K562 (cell line): Measurements from ENCODE around the gene ZMYM2. TPM values are rescaled to one million over a fixed set of nuclear protein-coding genes. Genes with fewer than 3 reads are reported as not detected.

Experiments used
- ATAC-seq: fragments of 200-7000 bp; cut with Tn5 transposase; 3 replicates; pipeline ENCODE4 v1.9.1; 2020; ENCODE audit warnings: moderate library complexity
- BruUV-seq: library from RNA; stranded (reverse); fragments of 400-500 nt; replicated peaks from 2 replicates; lab custom pipeline; 2021; lab: Mats Ljungman, UMichigan
- CTCF ChIA-PET: fragments of 300-600 bp; formaldehyde crosslinking; extraction: SDS; loops from one replicate; lab custom pipeline; 2021; ENCODE audit warnings: low intra/inter-chr PET ratio; lab: Yijun Ruan, JAX
- POLR2A ChIA-PET: fragments of 300-600, 350-650 bp; sonication (Branson Sonifier 250); formaldehyde crosslinking; extraction: SDS; loops from one replicate; lab custom pipeline; 2021; ENCODE audit warnings: antibody characterized with exemption, inconsistent platforms; lab: Yijun Ruan, JAX
- DNase-seq, 4 experiments: peaks; one replicate each; pipeline versions ENCODE4 v3.0.0 to v3.0.0-alpha.2; 2011 to 2018; ENCODE audit warnings: low spot score in 3 of 4, mixed read lengths in 3 of 4; ENCODE audit errors: extremely low read depth in 1 of 4
- FAIRE-seq: peaks from 2 replicates; lab custom pipeline; 2011; peaks lifted over from hg19 to GRCh38; lab: Jason Lieb, UNC
- H2AFZ ChIP-seq: 2 replicates; pipeline ENCODE4 v1.6.0; 2011; ENCODE audit warnings: low read depth, low read length, control low read depth, inconsistent platforms
- H3K27ac ChIP-seq: fragments of 200-600 bp; 3 replicates; pipeline ENCODE4 v1.8.0; 2011; ENCODE audit warnings: low read depth, mild to moderate bottlenecking, control low read depth, inconsistent platforms, low read length, moderate library complexity, mixed read lengths; ENCODE audit errors: extremely low read depth
- H3K27me3 ChIP-seq, 2 experiments: fragments of 300-600 bp in 1 of 2; 2 replicates in 1 of 2; 3 replicates in 1 of 2; pipeline versions ENCODE4 v1.6.0 to v1.8.0; 2011; ENCODE audit warnings: inconsistent platforms in 2 of 2, low read length in 2 of 2, mild to moderate bottlenecking in 1 of 2, mixed read lengths in 1 of 2, moderate library complexity in 1 of 2; ENCODE audit not compliant: control insufficient read depth in 2 of 2, insufficient read depth in 2 of 2
- H3K36me3 ChIP-seq: fragments of 300-600 bp; 3 replicates; pipeline ENCODE4 v1.8.0; 2011; ENCODE audit warnings: mild to moderate bottlenecking, low read length, inconsistent platforms; ENCODE audit not compliant: control insufficient read depth, insufficient read depth
- H3K4me1 ChIP-seq, 2 experiments: fragments of 200-600 bp in 1 of 2; replicated peaks in 1 of 2; 2 replicates in 1 of 2; 3 replicates in 1 of 2; pipeline versions ENCODE4 v1.5.1 to v1.8.0; 2011; ENCODE audit warnings: inconsistent platforms in 2 of 2, low read length in 2 of 2, mild to moderate bottlenecking in 1 of 2, mixed read lengths in 1 of 2, moderate library complexity in 1 of 2; ENCODE audit not compliant: control insufficient read depth in 2 of 2, insufficient read depth in 2 of 2
- H3K4me2 ChIP-seq: 2 replicates; pipeline ENCODE4 v1.6.1; 2011; ENCODE audit warnings: low read length, control low read depth, inconsistent platforms, mixed read lengths; ENCODE audit not compliant: insufficient read depth
- H3K4me3 ChIP-seq: fragments of 200-600 bp; sonication (generic), shearing (Covaris generic); 2 replicates; pipeline ENCODE4 v1.5.1; 2016; ENCODE audit warnings: control low read depth, inconsistent platforms
- H3K79me2 ChIP-seq: fragments of 200-600 bp; 3 replicates; pipeline ENCODE4 v1.8.0; 2011; ENCODE audit warnings: low read length, inconsistent platforms; ENCODE audit not compliant: control insufficient read depth, insufficient read depth
- H3K9ac ChIP-seq, 2 experiments: 2 replicates each; pipeline versions ENCODE4 v1.6.0 to v1.6.1; 2011; ENCODE audit warnings: low read depth in 2 of 2, low read length in 2 of 2, control low read depth in 1 of 2, inconsistent platforms in 1 of 2, mild to moderate bottlenecking in 1 of 2, mixed read lengths in 1 of 2; ENCODE audit not compliant: insufficient read depth in 1 of 2
- H3K9me1 ChIP-seq: one replicate; pipeline ENCODE4 v1.6.0; 2011; ENCODE audit warnings: inconsistent platforms, mild to moderate bottlenecking, low read length, moderate library complexity; ENCODE audit not compliant: control insufficient read depth, insufficient read depth
- H3K9me3 ChIP-seq: replicated peaks from 2 replicates; pipeline ENCODE4 v1.5.1; 2011; ENCODE audit warnings: low read depth, low read length, inconsistent platforms; ENCODE audit not compliant: control insufficient read depth, insufficient read depth
- H4K20me1 ChIP-seq: replicated peaks from 2 replicates; pipeline ENCODE4 v1.6.1; 2011; ENCODE audit warnings: low read length, inconsistent platforms, mixed read lengths; ENCODE audit not compliant: control insufficient read depth, insufficient read depth
- LARP7 ChIP-seq: fragments of 450-650 bp; IDR thresholded peaks from 2 replicates; pipeline ENCODE4 v1.6.1; 2016
- NRF1 ChIP-seq, 2 experiments: fragments of 450-650 bp; IDR thresholded peaks in 1 of 2; conservative IDR thresholded peaks in 1 of 2; 2 replicates each; pipeline ENCODE4 v1.6.1; 2014; ENCODE audit warnings: mild to moderate bottlenecking in 2 of 2
- PRPF4 ChIP-seq: fragments of 200-400 bp; formaldehyde crosslinking; IDR thresholded peaks from one replicate; pipeline ENCODE4 v1.6.1; 2017; ENCODE audit warnings: low read length, low read depth, mild to moderate bottlenecking; ENCODE audit not compliant: insufficient read depth, poor library complexity, severe bottlenecking
- SAP30 ChIP-seq: fragments of 200-600 bp; sonication (generic); IDR thresholded peaks from 2 replicates; pipeline ENCODE4 v1.6.1; 2012; ENCODE audit warnings: borderline replicate concordance, low read depth, mild to moderate bottlenecking, moderate library complexity, low read length, control low read depth, inconsistent platforms; ENCODE audit not compliant: insufficient read depth, poor library complexity, severe bottlenecking
- ZNF143 ChIP-seq: sonication (generic); formaldehyde crosslinking; IDR thresholded peaks from 2 replicates; pipeline ENCODE4 v1.9.0; 2022; ENCODE audit warnings: mild to moderate bottlenecking, missing genetic modification reagents
- ZNF354B ChIP-seq: fragments of 250-450 bp; sonication (Bioruptor Pico); IDR thresholded peaks from 2 replicates; pipeline ENCODE4 v1.4.0; 2020
- ZNF57 ChIP-seq: fragments of 450-650 bp; formaldehyde crosslinking; IDR thresholded peaks from 2 replicates; pipeline ENCODE4 v1.4.0; 2020; ENCODE audit warnings: mild to moderate bottlenecking, moderate library complexity
- ZSCAN29 ChIP-seq: fragments of 450-650 bp; IDR thresholded peaks from 2 replicates; pipeline ENCODE4 v1.6.1; 2017
- WGBS: fragments of 100-300 bp; shearing (Covaris generic); methylation state at CpG from one replicate; pipeline ENCODE4 v1.1.6; 2016; ENCODE audit warnings: low coverage, mixed read lengths; ENCODE audit not compliant: insufficient coverage; ENCODE audit errors: missing lambda C conversion rate; 5-methylcytosine and 5-hydroxymethylcytosine counted together
- in situ Hi-C: fragments of 300-500 bp; cut with MboI; formaldehyde crosslinking; loops from 4 replicates; pipeline ENCODE4 v1.15.0; 2018; ENCODE audit warnings: inconsistent platforms, mixed read lengths
- intact Hi-C: fragments of 100-400 bp; cut with micrococcal nuclease; formaldehyde crosslinking; loops from 2 replicates; pipeline ENCODE4 v1.14.2; 2022
- polyA plus RNA-seq, 8 experiments: library from polyadenylated mRNA; depleted of rRNA in 4 of 8; stranded (reverse) in 5 of 8; unstranded in 3 of 8; fragments of >200 nt; fragmentation: Nextera tagmentation in 2 of 8; fragmentation: Illumina TruSeq in 1 of 8; extraction: Ambion mirVana in 2 of 8; extraction: Trizol in 1 of 8; gene quantifications; 2 replicates each; pipeline versions ENCODE4 v1.2.1 to v1.2.3, GENCODE V29; 2011 to 2014; ENCODE audit warnings: inconsistent platforms in 1 of 8, missing spikeins in 1 of 8
- total RNA-seq, 7 experiments: library from RNA; depleted of rRNA in 6 of 7; stranded (reverse); fragments of >200 nt in 6 of 7; fragmentation: Illumina TruSeq in 2 of 7; extraction: Trizol in 2 of 7; gene quantifications; 2 replicates each; pipeline versions ENCODE4 v1.2.1 to v1.2.3, GENCODE V29; 2011 to 2021; ENCODE audit warnings: low replicate concordance in 1 of 7
- TF ChIP-seq, protein P1 (sequence below), 2 experiments: IDR thresholded peaks; 2 replicates each; pipeline ENCODE4 v1.6.1; 2012; ENCODE audit warnings: improper control_type of control experiment in 2 of 2, low read depth in 2 of 2, low read length in 2 of 2, borderline replicate concordance in 1 of 2
- TF ChIP-seq, protein P2 (sequence below): fragments of 250-450 bp; sonication (Bioruptor Pico); IDR thresholded peaks from 2 replicates; pipeline ENCODE4 v1.5.0; 2022; ENCODE audit warnings: mild to moderate bottlenecking
- TF ChIP-seq, protein P3 (sequence below), 2 experiments: IDR thresholded peaks; 2 replicates each; pipeline ENCODE4 v1.6.1; 2011; ENCODE audit warnings: borderline replicate concordance in 1 of 2, control low read depth in 1 of 2, low read depth in 1 of 2, low read length in 1 of 2, mild to moderate bottlenecking in 1 of 2, mixed read lengths in 1 of 2, moderate library complexity in 1 of 2; ENCODE audit not compliant: insufficient read depth in 1 of 2, insufficient read length in 1 of 2, poor library complexity in 1 of 2, severe bottlenecking in 1 of 2; ENCODE audit errors: extremely low read depth in 1 of 2

ZMYM2 gene
- total and polyA plus RNA-seq, 9 of the 15 experiments (the other 6 are each of a cell fraction or from before 2014, with no cell fraction given) = 5.0 to 48.8 (median 26.8) TPM

DNA sequence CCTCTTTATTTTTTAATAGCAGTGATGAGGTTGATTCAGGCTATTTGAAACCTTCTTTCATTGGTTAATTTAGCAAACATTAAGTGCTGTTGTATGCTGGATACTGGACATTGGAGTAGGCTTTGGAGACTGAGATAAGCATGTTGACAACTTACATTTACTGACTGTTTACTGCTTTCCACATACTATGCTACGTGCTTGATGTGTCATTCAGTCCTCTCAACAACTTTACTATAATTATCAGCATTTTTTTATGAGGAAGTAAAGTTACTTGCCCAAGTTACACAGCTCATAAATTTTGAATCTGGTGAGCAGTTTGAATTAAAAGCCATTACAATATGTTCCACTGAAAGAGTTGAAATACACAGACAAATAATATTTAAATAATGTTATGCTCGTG is 118.6 kb downstream of the ZMYM2 start:
- ChIA-PET CTCF (no interaction called here), POLR2A (no interaction called here)
- Histone ChIP-seq H3K4me1 (no peaks in the 10 kb centered on the region), H4K20me1 (no peaks in the 10 kb centered on the region), H2AFZ (no peak overlapping the region), H3K9me1 (no peaks in the 10 kb centered on the region), H3K36me3 (peaks cover 8% of the 10 kb centered on the region; the same call in 1 of the 3 replicates), H3K9ac (no peak overlapping the region), H3K27me3 (no peaks in the 10 kb centered on the region), H3K79me2 (no peaks in the 10 kb centered on the region), H3K4me2 (no peak overlapping the region), H3K27ac (no peak overlapping the region), H3K9me3 (no peaks in the 10 kb centered on the region), H3K4me3 (no peak overlapping the region)
- no TSS peak for BruUV-seq
- intact Hi-C loops (no loop called here), in situ Hi-C loops (no loop called here)
- DNase-seq (no peak), FAIRE-seq (no peak), ATAC-seq (no peak)
- TF ChIP-seq ZNF143 (CRISPR knock-in tag) (no peak), ZNF354B (CRISPR knock-in tag) (no peak), ZNF57 (CRISPR knock-in tag) (no peak), PRPF4 (no peak), ZSCAN29 (no peak), LARP7 (no peak), NRF1 (conservative IDR thresholded peaks at IDR 0.05 in 1 of 2, IDR thresholded peaks at IDR 0.05 in 1 of 2) (no peak), SAP30 (no peak)
- TF ChIP-seq, protein P1, sequence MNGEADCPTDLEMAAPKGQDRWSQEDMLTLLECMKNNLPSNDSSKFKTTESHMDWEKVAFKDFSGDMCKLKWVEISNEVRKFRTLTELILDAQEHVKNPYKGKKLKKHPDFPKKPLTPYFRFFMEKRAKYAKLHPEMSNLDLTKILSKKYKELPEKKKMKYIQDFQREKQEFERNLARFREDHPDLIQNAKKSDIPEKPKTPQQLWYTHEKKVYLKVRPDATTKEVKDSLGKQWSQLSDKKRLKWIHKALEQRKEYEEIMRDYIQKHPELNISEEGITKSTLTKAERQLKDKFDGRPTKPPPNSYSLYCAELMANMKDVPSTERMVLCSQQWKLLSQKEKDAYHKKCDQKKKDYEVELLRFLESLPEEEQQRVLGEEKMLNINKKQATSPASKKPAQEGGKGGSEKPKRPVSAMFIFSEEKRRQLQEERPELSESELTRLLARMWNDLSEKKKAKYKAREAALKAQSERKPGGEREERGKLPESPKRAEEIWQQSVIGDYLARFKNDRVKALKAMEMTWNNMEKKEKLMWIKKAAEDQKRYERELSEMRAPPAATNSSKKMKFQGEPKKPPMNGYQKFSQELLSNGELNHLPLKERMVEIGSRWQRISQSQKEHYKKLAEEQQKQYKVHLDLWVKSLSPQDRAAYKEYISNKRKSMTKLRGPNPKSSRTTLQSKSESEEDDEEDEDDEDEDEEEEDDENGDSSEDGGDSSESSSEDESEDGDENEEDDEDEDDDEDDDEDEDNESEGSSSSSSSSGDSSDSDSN (IDR thresholded peaks at IDR 0.05; ENCODE audit: borderline replicate concordance in 1 of 2, low read depth in 2 of 2, low read length in 2 of 2) = no peak
- TF ChIP-seq, protein P2, sequence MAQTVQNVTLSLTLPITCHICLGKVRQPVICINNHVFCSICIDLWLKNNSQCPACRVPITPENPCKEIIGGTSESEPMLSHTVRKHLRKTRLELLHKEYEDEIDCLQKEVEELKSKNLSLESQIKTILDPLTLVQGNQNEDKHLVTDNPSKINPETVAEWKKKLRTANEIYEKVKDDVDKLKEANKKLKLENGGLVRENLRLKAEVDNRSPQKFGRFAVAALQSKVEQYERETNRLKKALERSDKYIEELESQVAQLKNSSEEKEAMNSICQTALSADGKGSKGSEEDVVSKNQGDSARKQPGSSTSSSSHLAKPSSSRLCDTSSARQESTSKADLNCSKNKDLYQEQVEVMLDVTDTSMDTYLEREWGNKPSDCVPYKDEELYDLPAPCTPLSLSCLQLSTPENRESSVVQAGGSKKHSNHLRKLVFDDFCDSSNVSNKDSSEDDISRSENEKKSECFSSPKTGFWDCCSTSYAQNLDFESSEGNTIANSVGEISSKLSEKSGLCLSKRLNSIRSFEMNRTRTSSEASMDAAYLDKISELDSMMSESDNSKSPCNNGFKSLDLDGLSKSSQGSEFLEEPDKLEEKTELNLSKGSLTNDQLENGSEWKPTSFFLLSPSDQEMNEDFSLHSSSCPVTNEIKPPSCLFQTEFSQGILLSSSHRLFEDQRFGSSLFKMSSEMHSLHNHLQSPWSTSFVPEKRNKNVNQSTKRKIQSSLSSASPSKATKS = no peak
- TF ChIP-seq, protein P3, sequence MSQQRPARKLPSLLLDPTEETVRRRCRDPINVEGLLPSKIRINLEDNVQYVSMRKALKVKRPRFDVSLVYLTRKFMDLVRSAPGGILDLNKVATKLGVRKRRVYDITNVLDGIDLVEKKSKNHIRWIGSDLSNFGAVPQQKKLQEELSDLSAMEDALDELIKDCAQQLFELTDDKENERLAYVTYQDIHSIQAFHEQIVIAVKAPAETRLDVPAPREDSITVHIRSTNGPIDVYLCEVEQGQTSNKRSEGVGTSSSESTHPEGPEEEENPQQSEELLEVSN (IDR thresholded peaks at IDR 0.05; ENCODE audit: borderline replicate concordance in 1 of 2, extremely low read depth in 1 of 2, insufficient read depth in 1 of 2, insufficient read length in 1 of 2, low read depth in 1 of 2, low read length in 1 of 2, poor library complexity in 1 of 2, severe bottlenecking in 1 of 2) = no peak
- WGBS = 77% methylated on average over 2 of the region's 2 CpGs
